ENCODE results near the gene UQCR10.
"Not testable (repeated sequence)": the region's sequence is repeated elsewhere in the genome, so short reads cannot be mapped to it uniquely, and the experiment has no call there.

UQCR10 gene

GRCh38 chr22:29751669-29752068 lies 15.5 kb upstream of the UQCR10 start:
- Histone ChIP-seq H3K9me3 (replicated peaks in 1 of 11) (no peaks in the 10 kb centered on the region), H3K36me3 (peaks cover 22 to 53% (median 30%) of the 10 kb centered on the region in 11 experiments), H3K4me1 (peaks cover 26 to 88% (median 82%) of the 10 kb centered on the region in 10 experiments), H3K27ac (peak overlapping the region in 9 of 11 experiments; percentile 57 to 86 (median 76); a peak in 18 of 22 replicates), H3K9ac (peak overlapping the region in 8 of 11 experiments; percentile 24 to 56 (median 38); a peak in 11 of 22 replicates), H4K20me1 (peaks cover 0 to 18% (median 0%) of the 10 kb centered on the region in 11 experiments; a peak in 3 of 22 replicates), H3K4me3 (no peak overlapping the region), H3K4me2 (peak overlapping the region in 10 of 11 experiments; percentile 4 to 64 (median 34); a peak in 14 of 22 replicates), H3K27me3 (no peaks in the 10 kb centered on the region)
- TF ChIP-seq Cebpa-rat (IDR thresholded peaks at IDR 0.05) = no peak

- Histone ChIP-seq H3K9me3 (replicated peaks in 1 of 11) (no peaks in the 10 kb centered on the region), H4K20me1 (peaks cover 0 to 37% (median 0%) of the 10 kb centered on the region in 11 experiments; a peak in 2 of 22 replicates), H3K27me3 (no peaks in the 10 kb centered on the region), H3K36me3 (peaks cover 6 to 29% (median 11%) of the 10 kb centered on the region in 11 experiments; a peak in 17 of 22 replicates), H3K9ac (peak overlapping the region in 8 of 11 experiments; percentile 13 to 69 (median 60); a peak in 9 of 22 replicates), H3K27ac (peak overlapping the region in 9 of 11 experiments; percentile 17 to 86 (median 76); a peak in 17 of 22 replicates), H3K4me2 (peak overlapping the region; percentile 7 to 76 (median 54); a peak in 17 of 22 replicates), H3K4me1 (peaks cover 38 to 99% (median 96%) of the 10 kb centered on the region in 10 experiments), H3K4me3 (no peak overlapping the region)
- no peak for TF ChIP-seq Cebpa-rat (IDR thresholded peaks at IDR 0.05)
Observed at GRCh38 chr22:29753808-29754657, 13.1 kb upstream of the UQCR10 start.

DNA sequence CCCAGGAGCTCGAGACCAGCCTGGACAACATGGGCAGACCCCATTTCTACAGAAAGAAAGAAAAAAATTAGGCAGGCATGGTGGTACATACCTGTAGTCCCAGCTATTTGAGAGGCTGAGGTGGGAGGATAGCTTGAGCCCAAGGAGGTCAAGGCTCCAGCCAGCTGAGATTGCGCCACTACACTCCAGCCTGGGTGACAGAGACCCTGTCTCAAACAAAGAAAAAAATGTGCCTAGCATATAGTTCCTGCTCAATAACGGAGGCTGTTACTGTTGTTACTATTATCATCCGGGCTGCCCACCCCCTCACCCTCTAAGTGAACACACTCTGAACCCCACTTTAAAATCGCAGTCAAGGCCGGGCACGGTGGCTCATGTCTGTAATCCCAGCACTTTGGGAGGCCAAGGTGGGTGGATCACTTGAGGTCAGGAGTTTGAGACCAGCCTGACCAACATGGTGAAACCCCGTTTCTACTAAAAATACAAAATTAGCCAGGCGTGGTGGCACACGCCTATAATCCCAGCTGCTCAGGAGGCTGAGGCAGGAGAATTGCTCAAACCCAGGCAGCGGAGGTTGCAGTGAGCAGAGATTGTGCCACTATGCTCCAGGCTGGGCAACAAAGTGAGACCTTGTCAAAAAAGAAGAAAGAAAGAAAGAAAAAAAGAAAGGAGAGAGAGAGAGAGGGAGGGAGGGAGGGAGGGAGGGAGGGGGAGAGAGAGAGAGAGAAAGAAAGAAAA lies 12.3 kb upstream of the UQCR10 start:
- Histone ChIP-seq H3K27ac (peak overlapping the region in 9 of 11 experiments; percentile 17 to 86 (median 80); a peak in 17 of 22 replicates), H3K9ac (peak overlapping the region in 8 of 11 experiments; percentile 13 to 69 (median 60); a peak in 9 of 22 replicates), H4K20me1 (peaks cover 0 to 43% (median 0%) of the 10 kb centered on the region in 11 experiments; a peak in 2 of 22 replicates), H3K4me2 (peak overlapping the region; percentile 7 to 88 (median 57); a peak in 17 of 22 replicates), H3K4me1 (peaks cover 46 to 99% (median 96%) of the 10 kb centered on the region in 10 experiments), H3K36me3 (peaks cover 6 to 24% (median 9%) of the 10 kb centered on the region in 11 experiments; a peak in 17 of 22 replicates)
- not testable (repeated sequence) for H3K4me3 ChIP-seq; H3K27me3 ChIP-seq; H3K9me3 ChIP-seq (replicated peaks in 1 of 11)
- peak in 4 of 11 experiments; percentile 14 to 79 (median 68); a peak in 6 of 22 replicates for TF ChIP-seq Cebpa-rat (IDR thresholded peaks at IDR 0.05)

GRCh38 chr22:29755889-29756288 lies 11.3 kb upstream of the UQCR10 start:
- Histone ChIP-seq H3K4me1 (peaks cover 46 to 99% (median 95%) of the 10 kb centered on the region in 10 experiments), H3K27ac (peak overlapping the region in 8 of 11 experiments; percentile 55 to 86 (median 82); a peak in 16 of 22 replicates), H3K4me2 (peak overlapping the region in 10 of 11 experiments; percentile 6 to 88 (median 81); a peak in 17 of 22 replicates), H3K9ac (peak overlapping the region in 7 of 11 experiments; percentile 36 to 73 (median 63); a peak in 11 of 22 replicates), H4K20me1 (peaks cover 0 to 37% (median 0%) of the 10 kb centered on the region in 11 experiments; a peak in 2 of 22 replicates), H3K27me3 (no peaks in the 10 kb centered on the region), H3K9me3 (replicated peaks in 1 of 11) (no peaks in the 10 kb centered on the region), H3K4me3 (no peak overlapping the region), H3K36me3 (peaks cover 0 to 15% (median 0%) of the 10 kb centered on the region in 11 experiments; a peak in 6 of 22 replicates)
- TF ChIP-seq Cebpa-rat (IDR thresholded peaks at IDR 0.05) = no peak

- peaks cover 41 to 99% (median 91%) of the 10 kb centered on the region in 10 experiments for H3K4me1 ChIP-seq
- TF ChIP-seq Cebpa-rat (IDR thresholded peaks at IDR 0.05) = no peak
Observed at GRCh38 chr22:29756341-29756740, 10.8 kb upstream of the UQCR10 start.

DNA sequence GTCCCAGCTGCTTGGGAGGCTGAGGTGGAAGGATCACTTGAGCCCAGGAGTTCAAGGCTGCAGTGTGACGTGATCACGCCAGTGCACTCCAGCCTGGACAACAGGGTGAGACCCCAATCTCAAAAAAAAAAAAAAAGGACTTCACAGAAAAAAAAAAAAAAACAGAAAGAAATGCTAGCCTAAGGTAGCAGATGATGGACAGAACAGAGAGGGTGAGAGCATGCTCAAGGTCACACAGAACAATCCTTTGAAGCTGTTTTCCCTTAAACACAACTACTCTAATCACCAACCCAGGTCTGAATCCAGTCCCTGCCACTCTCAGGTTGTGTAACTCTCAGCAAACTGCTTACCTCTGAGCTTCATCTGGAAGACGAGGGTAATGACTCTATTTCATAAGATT lies 10.1 kb upstream of the UQCR10 start:
- Histone ChIP-seq H3K4me2 (peak overlapping the region in 9 of 11 experiments; percentile 58 to 91 (median 82); a peak in 18 of 22 replicates), H3K27me3 (no peaks in the 10 kb centered on the region), H4K20me1 (peaks cover 0 to 35% (median 0%) of the 10 kb centered on the region in 11 experiments; a peak in 2 of 22 replicates), H3K27ac (peak overlapping the region in 6 of 11 experiments; percentile 80 to 91 (median 85); a peak in 11 of 22 replicates), H3K4me1 (peaks cover 34 to 94% (median 83%) of the 10 kb centered on the region in 10 experiments), H3K9ac (peak overlapping the region in 5 of 11 experiments; percentile 3 to 82 (median 77); a peak in 6 of 22 replicates), H3K9me3 (replicated peaks in 1 of 11) (no peaks in the 10 kb centered on the region), H3K4me3 (no peak overlapping the region), H3K36me3 (peaks cover 0 to 15% (median 0%) of the 10 kb centered on the region in 11 experiments; a peak in 5 of 22 replicates)
- TF ChIP-seq Cebpa-rat (IDR thresholded peaks at IDR 0.05) = no peak

More at GRCh38 chr22:29756341-29756740, 10.8 kb upstream of the UQCR10 start:
- Histone ChIP-seq H3K4me2 (peak overlapping the region in 9 of 11 experiments; percentile 25 to 88 (median 81); a peak in 13 of 22 replicates), H3K36me3 (peaks cover 0 to 15% (median 0%) of the 10 kb centered on the region in 11 experiments; a peak in 5 of 22 replicates), H3K4me3 (no peak overlapping the region), H3K9ac (peak overlapping the region in 5 of 11 experiments; percentile 48 to 73 (median 64); a peak in 6 of 22 replicates), H3K9me3 (replicated peaks in 1 of 11) (no peaks in the 10 kb centered on the region), H4K20me1 (peaks cover 0 to 36% (median 0%) of the 10 kb centered on the region in 11 experiments; a peak in 2 of 22 replicates), H3K27me3 (no peaks in the 10 kb centered on the region), H3K27ac (peak overlapping the region in 7 of 11 experiments; percentile 68 to 86 (median 84); a peak in 14 of 22 replicates)

DNA sequence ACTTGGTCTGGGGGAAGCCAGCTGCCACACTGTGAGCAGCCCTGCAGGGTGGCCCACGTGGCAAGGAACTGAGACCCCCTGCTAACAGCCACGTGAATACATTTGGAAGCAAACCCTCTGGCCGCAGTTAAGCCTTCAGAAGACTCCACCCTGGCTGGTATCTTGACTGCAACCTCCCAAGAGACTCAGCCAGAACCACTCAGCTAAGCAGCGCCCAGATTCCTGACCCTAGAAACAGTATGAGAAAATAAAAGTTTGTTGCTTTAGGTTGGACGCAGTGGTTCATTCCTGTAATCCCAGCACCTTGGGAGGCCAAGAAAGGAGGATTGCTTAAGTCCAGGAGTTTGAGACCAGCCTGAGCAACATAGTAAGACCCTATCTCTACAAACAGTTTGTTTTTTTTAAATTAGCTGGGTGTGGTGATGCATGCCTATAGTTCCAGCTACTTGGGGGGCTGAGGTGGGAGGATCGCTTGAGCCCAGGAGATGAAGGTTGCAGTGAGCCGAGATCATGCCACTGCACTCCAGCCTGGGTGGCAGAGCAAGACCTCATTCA lies 9.0 kb upstream of the UQCR10 start:
- peak overlapping the region in 9 of 11 experiments; percentile 37 to 91 (median 80); a peak in 17 of 22 replicates for H3K27ac ChIP-seq
- no peaks in the 10 kb centered on the region for H3K9me3 ChIP-seq (replicated peaks in 1 of 11)
- H3K4me3 ChIP-seq = peak overlapping the region in 5 of 10 experiments; percentile 6 to 34 (median 30); a peak in 5 of 20 replicates
- H3K4me1 ChIP-seq = peaks cover 32 to 83% (median 73%) of the 10 kb centered on the region in 10 experiments
- peak overlapping the region; percentile 43 to 91 (median 82); a peak in 21 of 22 replicates for H3K4me2 ChIP-seq
- peaks cover 0 to 35% (median 0%) of the 10 kb centered on the region in 11 experiments; a peak in 2 of 22 replicates for H4K20me1 ChIP-seq
- H3K9ac ChIP-seq = peak overlapping the region in 10 of 11 experiments; percentile 47 to 82 (median 74); a peak in 18 of 22 replicates
- peaks cover 0 to 10% (median 0%) of the 10 kb centered on the region in 11 experiments; a peak in 4 of 22 replicates for H3K36me3 ChIP-seq
- no peak for TF ChIP-seq Cebpa-rat (IDR thresholded peaks at IDR 0.05)
- H3K27me3 ChIP-seq = no peaks in the 10 kb centered on the region
